Fibroblast of mammary gland (primary cell): Measurements from ENCODE around the gene PRM1.

Experiments
- DNase-seq: peaks from one replicate; pipeline ENCODE4 v3.0.0-alpha.2; 2010; ENCODE audit warnings: low read depth
- H3K4me3 ChIP-seq: 2 replicates; pipeline ENCODE4 v1.5.1; 2011; ENCODE audit warnings: low read depth, mild to moderate bottlenecking, low read length, moderate library complexity; ENCODE audit not compliant: control insufficient read depth
- CTCF ChIP-seq: conservative IDR thresholded peaks from 2 replicates; pipeline ENCODE4 v1.5.1; 2011; ENCODE audit warnings: low read depth, low read length, inconsistent platforms; ENCODE audit not compliant: control insufficient read depth, insufficient read depth

PRM1 gene

GRCh38 chr16:11249233-11250061 lies 31.7 kb downstream of the PRM1 start:
- DNase-seq, result no peak
- no peak overlapping the region for H3K4me3 ChIP-seq
- no peak for TF ChIP-seq CTCF

GRCh38 chr16:11248133-11248532 lies 33.0 kb downstream of the PRM1 start:
- no peak for DNase-seq
- no peak overlapping the region for H3K4me3 ChIP-seq
- no peak for TF ChIP-seq CTCF

GRCh38 chr16:11245988-11246387 lies 35.1 kb downstream of the PRM1 start:
- TF ChIP-seq CTCF, result no peak
- DNase-seq, result no peak
- H3K4me3 ChIP-seq, result no peak overlapping the region

GRCh38 chr16:11245222-11245737 lies 35.9 kb downstream of the PRM1 start:
- no peak overlapping the region for H3K4me3 ChIP-seq
- TF ChIP-seq CTCF, result no peak
- DNase-seq, result no peak

DNA sequence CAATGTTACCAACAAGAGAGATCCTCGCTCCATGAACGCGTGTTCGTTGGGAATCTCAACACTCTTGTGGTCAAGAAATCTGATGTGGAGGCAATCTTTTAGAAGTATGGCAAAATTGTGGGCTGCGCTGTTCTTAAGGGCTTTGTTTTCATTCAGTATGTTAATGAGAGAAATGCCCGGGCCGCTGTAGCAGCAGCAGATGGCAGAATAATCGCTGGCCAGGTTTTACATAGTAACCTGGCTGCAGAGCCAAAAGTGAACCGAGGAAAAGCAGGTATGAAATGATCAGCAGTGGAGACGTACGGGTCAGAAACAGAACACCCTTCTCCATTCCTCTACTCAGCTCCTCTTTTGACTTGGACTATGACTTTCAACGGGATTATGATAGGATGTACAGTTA lies 38.5 kb downstream of the PRM1 start:
- TF ChIP-seq CTCF, result no peak
- no peak overlapping the region for H3K4me3 ChIP-seq
- no peak for DNase-seq

- no peak for DNase-seq
- H3K4me3 ChIP-seq, result no peak overlapping the region
- TF ChIP-seq CTCF, result no peak
These were observed 39.5 kb downstream of the PRM1 start for GRCh38 chr16:11241480-11242204.
